GM18873 (cell line): ENCODE measurements around the gene SCN10A.

Experiments used
- ATAC-seq: cut with Tn5 transposase; IDR thresholded peaks from one replicate; pipeline ENCODE4 v1.9.1; 2021; ENCODE audit warnings: mild to moderate bottlenecking, moderate library complexity, moderate number of reproducible peaks; ENCODE audit not compliant: unreplicated experiment, low FRiP score

SCN10A gene

GRCh38 chr3:38723569-38724391 is 92.2 kb downstream of the SCN10A start:
- no peak for ATAC-seq

- no peak for ATAC-seq
These were observed 93.0 kb downstream of the SCN10A start for GRCh38 chr3:38722781-38723568.

GRCh38 chr3:38721207-38721772 is 94.7 kb downstream of the SCN10A start:
- ATAC-seq, result no peak

DNA sequence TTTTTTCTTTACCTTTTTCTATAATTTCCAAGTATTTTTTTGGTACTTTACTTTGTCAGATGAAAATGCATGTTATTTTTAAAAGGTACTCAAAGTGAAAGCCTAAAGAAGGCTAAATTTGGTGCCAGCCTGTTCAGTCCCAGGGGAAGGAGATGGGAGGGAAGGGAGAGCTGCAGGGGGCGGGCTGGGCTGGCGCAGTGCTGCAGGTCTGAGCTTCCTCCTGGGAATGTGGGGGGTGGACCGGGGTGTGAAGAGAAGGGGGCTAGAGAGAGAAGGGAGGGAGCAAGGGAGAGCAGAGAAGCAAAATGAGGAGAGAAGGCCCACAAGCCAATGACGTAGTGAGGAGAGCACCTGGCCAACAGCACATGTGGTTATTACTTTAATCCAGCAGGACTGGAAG is 95.6 kb downstream of the SCN10A start:
- ATAC-seq, result no peak

DNA sequence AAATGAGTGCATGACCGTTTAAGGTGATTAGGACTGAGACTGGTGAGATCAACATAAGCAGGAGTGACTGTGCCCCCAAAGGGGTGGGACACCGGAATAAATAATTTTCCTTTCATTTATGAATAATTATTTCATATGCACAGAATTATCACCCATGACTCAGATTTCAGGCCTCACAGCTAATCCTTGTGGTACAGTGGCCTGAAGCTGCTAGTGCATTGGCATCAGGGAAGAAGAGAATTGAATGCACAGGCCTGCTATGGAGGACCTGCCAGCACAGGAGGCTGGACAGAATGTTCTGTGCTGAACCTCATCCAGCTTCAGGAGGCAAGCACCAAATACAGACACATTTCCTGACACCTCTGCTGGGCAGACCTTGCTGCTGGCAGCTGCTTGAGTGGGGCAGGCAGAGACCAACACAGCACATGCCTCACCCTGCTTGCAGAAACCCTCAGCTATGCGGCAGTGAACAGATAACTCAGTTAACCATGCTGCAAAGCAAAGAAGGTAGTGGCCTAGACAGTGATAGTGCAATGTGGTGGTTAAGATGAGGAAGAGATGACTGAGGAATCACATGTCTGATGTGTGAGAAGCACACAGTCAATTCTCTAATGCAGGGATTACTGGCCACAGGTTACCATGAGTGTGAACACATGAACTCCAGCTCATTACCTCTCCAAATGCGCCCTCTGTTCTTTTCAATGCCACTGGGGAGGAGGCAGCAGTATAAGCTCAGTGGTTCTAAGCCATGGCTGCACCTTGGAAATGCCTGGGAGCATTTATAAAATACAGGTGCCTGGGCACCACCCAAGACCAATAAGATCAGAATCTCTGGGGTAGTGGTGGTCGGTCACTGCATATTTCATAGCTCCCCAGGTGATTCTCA is 98.4 kb downstream of the SCN10A start:
- ATAC-seq, result no peak

GRCh38 chr3:38713121-38713520 is 102.9 kb downstream of the SCN10A start:
- no peak for ATAC-seq

DNA sequence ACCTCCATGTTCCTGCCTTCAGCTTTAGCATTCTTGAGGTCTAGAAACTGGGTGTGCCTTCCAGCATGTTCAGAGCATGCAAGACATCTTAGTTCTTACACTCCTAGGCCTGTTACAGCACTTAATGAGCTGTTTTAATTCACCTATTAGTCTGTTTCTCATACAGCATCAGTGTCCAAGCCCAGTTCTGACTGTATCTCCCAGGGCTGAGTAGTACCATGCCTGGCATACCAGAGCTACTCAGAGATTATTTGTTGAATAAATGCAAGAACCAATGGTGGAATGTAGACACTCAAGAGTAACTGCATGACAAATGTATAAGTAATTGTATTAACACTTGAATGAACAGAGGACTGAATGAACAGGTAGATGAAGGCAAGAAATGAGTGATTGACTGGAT is 104.7 kb downstream of the SCN10A start:
- no peak for ATAC-seq

GRCh38 chr3:38707730-38708129 is 108.3 kb downstream of the SCN10A start:
- no peak for ATAC-seq

DNA sequence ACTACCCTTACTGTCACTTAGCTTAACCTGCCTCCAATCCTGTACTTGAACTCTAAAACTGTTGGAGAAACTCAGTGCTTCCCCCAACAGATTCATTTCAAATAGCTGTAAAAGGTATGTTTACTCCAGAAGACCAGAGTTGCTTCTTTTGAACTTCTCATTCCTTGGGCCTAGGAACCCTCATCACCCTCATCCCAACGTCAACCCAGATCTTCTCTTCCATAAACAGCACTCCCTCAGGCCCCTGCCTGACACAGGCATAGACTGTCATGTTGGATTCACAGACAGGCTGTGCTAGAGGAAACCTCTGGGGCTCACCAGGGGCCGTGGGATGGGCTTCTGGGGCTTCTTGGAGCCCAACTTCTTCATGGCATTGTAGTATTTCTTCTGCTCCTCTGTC is 109.1 kb downstream of the SCN10A start:
- ATAC-seq, result no peak

DNA sequence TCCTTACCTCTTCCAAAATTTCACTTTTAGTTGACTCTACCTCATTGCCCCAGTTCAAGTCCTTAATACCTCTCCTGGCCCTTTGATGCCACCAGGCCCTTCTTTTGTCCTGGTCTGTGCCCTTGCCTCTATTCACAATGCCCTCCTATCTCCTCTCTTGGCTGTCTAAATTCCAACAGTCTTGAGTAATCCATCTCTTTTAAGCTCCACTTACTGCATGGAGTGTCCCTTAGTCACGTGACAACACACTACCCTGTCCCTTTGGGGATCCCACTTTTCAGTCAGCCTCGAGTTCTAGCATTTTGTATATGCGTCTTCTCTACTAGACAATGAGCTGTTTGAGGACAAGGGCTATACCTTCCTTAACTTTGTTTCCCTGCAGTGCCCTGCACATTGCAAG is 113.8 kb downstream of the SCN10A start:
- ATAC-seq, result no peak

DNA sequence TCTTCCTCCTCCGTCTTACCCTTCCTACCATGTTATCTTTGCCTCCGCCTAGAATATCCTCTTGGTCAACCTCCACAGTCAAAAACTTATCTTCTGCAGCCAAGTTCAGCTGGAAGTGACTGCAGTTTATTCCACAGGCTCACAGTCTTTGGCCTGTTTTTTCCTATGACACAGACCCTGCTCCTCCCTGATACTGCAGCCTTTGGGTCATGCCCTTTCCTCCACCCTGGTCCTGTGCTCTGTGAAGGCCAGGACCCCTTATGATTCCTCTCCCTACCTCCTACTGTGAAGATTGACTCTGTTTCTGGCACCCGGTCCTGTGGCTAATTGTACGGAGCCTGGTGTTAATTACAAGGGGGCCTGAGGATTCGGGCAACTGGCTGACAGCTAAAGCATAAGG is 117.3 kb downstream of the SCN10A start:
- no peak for ATAC-seq

- ATAC-seq, result no peak
These were observed 118.0 kb downstream of the SCN10A start for GRCh38 chr3:38698061-38698460.

GRCh38 chr3:38696034-38696433 is 120.0 kb downstream of the SCN10A start:
- ATAC-seq, result no peak

GRCh38 chr3:38690185-38690584 is 125.8 kb downstream of the SCN10A start:
- ATAC-seq, result no peak

DNA sequence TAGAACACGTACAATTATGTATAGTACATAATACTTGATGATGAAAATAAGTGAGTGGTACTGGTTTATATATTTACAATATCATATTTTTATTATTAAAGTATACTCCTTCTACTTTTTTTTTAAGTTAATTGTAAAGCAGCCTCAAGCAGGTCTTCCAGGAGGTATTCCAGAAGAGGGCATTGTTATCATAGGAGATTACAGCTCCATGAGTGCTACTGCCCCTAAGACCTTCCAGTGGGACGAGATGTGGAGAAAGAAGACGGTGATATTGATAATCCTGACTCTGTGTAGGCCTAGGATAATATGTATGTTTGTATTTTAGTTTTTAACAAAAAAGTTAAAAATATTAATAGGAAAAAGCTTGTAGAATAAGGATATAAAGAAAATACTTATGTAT is 126.2 kb downstream of the SCN10A start:
- no peak for ATAC-seq

GRCh38 chr3:38689346-38689745 is 126.7 kb downstream of the SCN10A start:
- ATAC-seq, result no peak

- no peak for ATAC-seq
These were observed 128.7 kb downstream of the SCN10A start for GRCh38 chr3:38687321-38687720.

GRCh38 chr3:38684546-38684945 is 131.5 kb downstream of the SCN10A start:
- no peak for ATAC-seq

DNA sequence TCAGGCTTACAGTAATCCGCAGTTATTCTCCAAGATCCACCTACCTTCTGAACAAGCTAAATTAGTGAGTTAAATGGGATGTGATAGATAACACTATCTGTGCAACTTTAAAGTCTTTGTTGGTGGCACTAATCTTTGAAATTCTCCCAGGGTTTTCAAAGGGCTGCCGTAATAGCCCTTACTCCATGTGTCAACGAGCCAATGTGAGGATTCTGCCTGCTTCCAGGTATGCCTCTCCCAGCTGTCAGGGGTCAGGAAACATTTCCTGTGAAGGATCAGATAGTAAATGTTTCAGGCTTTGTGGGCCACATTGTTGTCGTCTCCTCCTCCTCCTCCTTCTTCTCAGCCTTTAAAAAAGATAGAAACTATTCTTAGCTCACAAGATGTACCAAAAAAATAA is 146.3 kb downstream of the SCN10A start:
- ATAC-seq, result no peak

GRCh38 chr3:38662544-38662943 is 153.5 kb downstream of the SCN10A start:
- no peak for ATAC-seq

- ATAC-seq, result no peak
These were observed 157.2 kb downstream of the SCN10A start for GRCh38 chr3:38658841-38659240.
